Measurements from ENCODE around the gene VEPH1.

DNA sequence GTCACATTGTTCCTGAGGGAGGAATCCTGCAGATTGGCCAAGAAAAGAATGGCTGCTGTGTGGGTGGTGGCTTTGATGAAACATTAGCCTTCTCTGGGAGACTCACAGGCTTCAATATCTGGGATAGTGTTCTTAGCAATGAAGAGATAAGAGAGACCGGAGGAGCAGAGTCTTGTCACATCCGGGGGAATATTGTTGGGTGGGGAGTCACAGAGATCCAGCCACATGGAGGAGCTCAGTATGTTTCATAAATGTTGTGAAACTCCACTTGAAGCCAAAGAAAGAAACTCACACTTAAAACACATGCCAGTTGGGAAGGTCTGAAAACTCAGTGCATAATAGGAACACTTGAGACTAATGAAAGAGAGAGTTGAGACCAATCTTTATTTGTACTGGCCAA is 60.5 kb downstream of the VEPH1 start:
- TF ChIP-seq, protein P1, sequence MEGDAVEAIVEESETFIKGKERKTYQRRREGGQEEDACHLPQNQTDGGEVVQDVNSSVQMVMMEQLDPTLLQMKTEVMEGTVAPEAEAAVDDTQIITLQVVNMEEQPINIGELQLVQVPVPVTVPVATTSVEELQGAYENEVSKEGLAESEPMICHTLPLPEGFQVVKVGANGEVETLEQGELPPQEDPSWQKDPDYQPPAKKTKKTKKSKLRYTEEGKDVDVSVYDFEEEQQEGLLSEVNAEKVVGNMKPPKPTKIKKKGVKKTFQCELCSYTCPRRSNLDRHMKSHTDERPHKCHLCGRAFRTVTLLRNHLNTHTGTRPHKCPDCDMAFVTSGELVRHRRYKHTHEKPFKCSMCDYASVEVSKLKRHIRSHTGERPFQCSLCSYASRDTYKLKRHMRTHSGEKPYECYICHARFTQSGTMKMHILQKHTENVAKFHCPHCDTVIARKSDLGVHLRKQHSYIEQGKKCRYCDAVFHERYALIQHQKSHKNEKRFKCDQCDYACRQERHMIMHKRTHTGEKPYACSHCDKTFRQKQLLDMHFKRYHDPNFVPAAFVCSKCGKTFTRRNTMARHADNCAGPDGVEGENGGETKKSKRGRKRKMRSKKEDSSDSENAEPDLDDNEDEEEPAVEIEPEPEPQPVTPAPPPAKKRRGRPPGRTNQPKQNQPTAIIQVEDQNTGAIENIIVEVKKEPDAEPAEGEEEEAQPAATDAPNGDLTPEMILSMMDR (optimal IDR thresholded peaks at IDR 0.05 in 1 of 3, IDR thresholded peaks at IDR 0.05 in 1 of 3, conservative IDR thresholded peaks at IDR 0.05 in 1 of 3; ENCODE audit: extremely low read depth in 1 of 3, insufficient read depth in 2 of 3, low read length in 3 of 3), result no peak
- TF ChIP-seq EZH2 (IDR thresholded peaks at IDR 0.05; ENCODE audit: low read length), result no peak
